Coronary artery (tissue), 2 donors: ENCODE measurements around the gene AGBL1.
A peak's percentile ranks its signal among the peaks of the same experiment; 100 is the strongest.

Experiments used
- DNase-seq: peaks from one replicate; pipeline ENCODE4 v3.0.0-alpha.2; 2017; ENCODE audit warnings: low spot score
- H3K27ac ChIP-seq, 2 donors: fragments of 200-600 bp; sonication (generic); one replicate each; pipeline ENCODE4 v1.5.1; 2016 to 2019
- H3K4me3 ChIP-seq: fragments of 200-600 bp; sonication (generic); 2 replicates; pipeline ENCODE4 v1.5.1; 2016; ENCODE audit warnings: mild to moderate bottlenecking, moderate library complexity
- CTCF ChIP-seq: fragments of 200-600 bp; sonication (generic); IDR thresholded peaks from one replicate; pipeline ENCODE4 v1.5.1; 2019; ENCODE audit warnings: antibody characterized with exemption

AGBL1 gene

DNA sequence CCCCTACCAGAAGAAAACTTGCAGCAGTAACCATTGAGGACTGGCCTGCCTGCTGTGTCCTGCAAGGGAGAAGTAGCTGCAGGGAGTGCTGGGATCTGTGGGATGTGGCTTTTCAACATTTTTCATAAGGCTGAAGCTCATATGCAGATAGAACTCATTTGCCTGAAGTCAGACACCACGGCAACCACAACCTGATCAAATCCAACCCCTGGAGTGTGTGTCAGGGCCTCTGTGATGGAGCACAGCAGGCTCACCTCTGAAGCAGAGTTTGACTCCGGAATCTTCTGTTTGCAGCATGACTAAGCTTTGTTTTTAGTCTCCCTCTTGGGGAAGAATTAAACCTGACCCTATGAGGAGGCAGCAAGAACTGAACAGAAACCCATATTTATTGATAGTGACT is 508.7 kb downstream of the AGBL1 start:
- H3K27ac ChIP-seq: no peak overlapping the region
- TF ChIP-seq CTCF: no peak
- no peak for DNase-seq

GRCh38 chr15:86590461-86590860 is 510.8 kb downstream of the AGBL1 start:
- Histone ChIP-seq H3K27ac (no peak overlapping the region), H3K4me3 (no peak overlapping the region)
- no peak for DNase-seq
- no peak for TF ChIP-seq CTCF

More for the DNA sequence above, 508.7 kb downstream of the AGBL1 start:
- no peak overlapping the region for H3K4me3 ChIP-seq

DNA sequence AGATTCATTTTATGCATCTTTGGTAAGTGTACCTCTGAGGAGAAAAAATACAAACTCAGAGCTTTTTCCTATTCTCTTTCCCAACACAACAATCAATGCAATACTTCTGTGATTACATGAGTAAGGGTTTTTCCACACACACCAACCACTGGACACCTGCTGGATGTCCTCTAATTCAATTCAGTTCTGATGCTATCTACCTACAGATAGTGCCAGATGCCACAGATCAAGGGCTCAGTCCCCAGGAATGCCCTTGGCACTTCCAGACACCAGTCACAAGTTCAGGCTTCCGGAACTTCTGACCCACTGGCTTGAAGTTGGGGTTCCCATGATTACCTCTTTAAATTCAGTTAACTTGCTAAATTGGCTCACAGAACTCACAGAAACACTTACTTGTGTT is 511.5 kb downstream of the AGBL1 start:
- TF ChIP-seq CTCF: no peak
- no peak for DNase-seq
- Histone ChIP-seq H3K27ac (no peak overlapping the region), H3K4me3 (no peak overlapping the region)

DNA sequence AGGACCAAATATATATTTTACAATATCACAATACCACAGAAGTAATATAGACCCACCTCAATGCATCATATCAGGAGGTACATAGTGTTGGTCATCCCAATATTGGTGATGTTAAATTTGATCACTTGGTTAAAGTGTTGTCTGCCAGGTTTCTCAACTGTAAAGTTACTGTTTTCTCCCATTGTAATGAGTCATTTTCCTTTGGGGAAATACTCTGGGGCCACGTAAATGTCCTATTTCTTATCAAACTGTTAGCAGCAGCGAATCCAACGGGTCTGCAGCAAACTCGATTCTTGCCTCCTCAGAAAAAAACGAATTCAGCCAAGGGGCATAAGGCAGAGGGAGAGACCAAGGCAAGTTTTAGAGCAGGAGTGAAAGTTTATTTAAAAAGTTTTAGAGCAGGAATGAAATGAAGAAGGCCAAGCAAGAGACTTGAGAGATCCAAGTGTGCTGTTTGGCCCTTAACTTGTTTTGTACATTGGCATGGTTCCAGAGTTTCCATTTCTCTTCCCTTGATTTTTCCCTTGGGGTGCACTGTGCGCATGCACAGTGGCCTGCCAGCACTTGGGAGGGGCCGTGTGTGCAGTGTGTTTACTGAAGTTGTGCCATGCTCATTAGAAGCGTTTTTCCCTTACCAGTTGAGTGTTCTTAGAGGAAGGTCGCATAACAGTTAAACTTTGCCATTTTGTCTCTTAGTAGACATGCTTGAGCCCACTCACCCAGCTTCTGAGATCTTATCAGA is 512.5 kb downstream of the AGBL1 start:
- TF ChIP-seq CTCF: no peak
- DNase-seq: no peak
- Histone ChIP-seq H3K4me3 (no peak overlapping the region), H3K27ac (peak overlapping the region in 1 of 2 donors; percentile 26)

DNA sequence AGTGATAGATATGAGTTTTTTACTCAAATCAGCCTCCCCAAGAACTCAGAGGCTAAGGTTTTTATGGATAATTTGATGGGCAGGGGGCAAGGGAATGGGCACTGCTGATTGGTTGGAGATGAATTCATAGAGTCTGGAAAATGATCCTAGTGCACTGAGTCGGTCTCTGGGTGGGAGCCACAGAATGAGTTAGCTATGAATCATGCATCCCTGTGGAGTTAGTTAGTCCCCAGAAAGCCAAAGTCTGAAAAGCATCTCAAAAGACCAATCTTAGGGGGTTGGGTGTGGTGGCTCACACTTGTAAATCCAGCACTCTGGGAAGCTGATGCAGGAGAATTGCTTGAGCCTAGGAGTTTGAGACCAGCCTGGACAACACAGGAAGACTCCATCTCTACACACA is 516.1 kb downstream of the AGBL1 start:
- no peak overlapping the region for H3K27ac ChIP-seq
- no peak for DNase-seq
- no peak for TF ChIP-seq CTCF
- H3K4me3 ChIP-seq: no peak overlapping the region

DNA sequence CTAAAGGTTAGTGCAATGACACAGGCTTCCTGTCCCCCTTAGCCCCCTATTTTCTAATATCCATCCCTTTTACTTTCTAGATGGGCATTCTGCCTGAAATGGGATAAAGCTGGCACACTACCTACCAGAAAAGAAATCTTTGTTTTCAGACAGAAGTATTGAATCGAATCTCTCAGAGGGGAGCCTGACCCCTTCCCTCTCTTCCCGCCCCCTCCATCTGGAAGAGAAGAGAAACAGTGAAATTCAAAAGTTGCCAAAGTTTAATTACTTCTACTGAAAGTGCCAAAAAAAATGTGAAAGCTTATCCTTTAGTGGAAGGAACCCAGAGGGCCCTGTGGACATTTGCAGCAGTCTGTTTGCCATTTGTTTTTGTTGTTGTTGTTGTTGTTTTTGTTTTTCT is 523.8 kb downstream of the AGBL1 start:
- no peak overlapping the region for H3K27ac ChIP-seq
- no peak for TF ChIP-seq CTCF
- no peak overlapping the region for H3K4me3 ChIP-seq
- DNase-seq: no peak

DNA sequence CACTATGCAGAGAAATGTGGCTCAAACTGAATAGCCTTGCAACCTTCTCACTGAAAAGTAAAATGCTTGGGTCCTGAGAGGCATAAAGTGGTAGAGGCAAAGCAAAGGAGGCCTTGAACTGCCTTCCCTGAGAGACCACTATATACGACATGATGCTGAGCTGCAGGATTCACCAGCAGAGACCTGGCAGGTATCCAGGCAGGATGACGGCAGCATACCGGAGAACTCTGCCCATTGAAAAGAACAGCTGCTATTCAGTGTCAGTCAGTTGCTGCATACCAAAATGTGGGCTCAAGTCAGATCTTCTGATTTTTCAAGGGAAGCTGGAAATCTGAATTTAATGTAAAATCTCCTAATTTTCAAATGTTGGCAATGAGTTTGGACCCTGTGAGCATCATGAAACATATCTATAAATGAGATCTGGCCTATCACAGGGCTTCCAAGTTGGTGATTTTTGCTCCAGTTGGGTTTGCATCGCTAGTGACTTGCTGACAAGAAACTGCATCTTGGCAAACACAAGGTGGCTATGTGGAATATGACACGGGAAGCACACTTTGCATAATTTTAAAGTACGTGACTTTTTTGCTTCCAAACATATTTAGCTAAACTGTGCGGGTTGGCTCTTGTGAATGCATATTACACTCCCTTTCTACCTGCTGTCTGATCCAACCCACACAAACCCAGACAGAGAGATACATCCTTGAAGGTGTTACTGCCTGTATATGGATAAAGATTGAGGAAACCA is 529.0 kb downstream of the AGBL1 start:
- Histone ChIP-seq H3K4me3 (no peak overlapping the region), H3K27ac (no peak overlapping the region)
- TF ChIP-seq CTCF: no peak
- DNase-seq: no peak
